ENCODE results near the gene DDIT4. TPM values are rescaled to one million over a fixed set of nuclear protein-coding genes. Genes with fewer than 3 reads are reported as not detected.

Gene DDIT4
- total and polyA plus RNA-seq, 2 experiments from 2014 or later = 114 to 136 TPM

DNA sequence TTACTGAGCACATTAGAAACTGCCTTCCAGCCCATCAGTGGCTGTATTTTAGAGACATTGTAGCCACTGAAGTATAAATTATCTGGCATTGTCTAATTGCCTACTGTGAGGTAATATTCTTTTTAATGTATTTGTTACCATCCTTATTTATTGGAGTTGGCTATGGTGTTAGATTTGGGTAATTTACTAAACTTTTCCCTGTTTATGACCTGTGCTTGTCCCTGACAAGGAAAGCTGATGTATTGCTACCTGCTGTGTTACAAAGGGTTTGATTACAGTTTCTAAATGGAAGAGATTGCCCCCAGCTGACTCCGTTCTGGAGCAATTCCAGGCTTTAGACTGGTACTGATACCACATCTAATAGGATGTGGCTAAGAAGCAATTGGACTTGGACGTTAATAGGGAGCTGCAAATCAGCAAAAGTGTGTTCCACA lies 45.4 kb upstream of the DDIT4 start:
- Mint-ChIP-seq H3K27me3 (ENCODE audit: insufficient read depth, low read depth, poor library complexity) (no peaks in the 10 kb centered on the region), H3K4me1 (peaks cover 18% of the 10 kb centered on the region; the same call in 2 of the 3 replicates), H3K4me3 (no peak overlapping the region), H3K27ac (no peak overlapping the region), H3K36me3 (ENCODE audit: low read depth) (peaks cover 26% of the 10 kb centered on the region), H3K9me3 (no peaks in the 10 kb centered on the region)
- 0 out of 2 replicates have a peak, but pooled peaks cover 3% of the 10 kb centered on the region for H4K20me1 ChIP-seq (replicated peaks; ENCODE audit: insufficient read depth)
- DNase-seq (ENCODE audit: low spot score) (no peak), ATAC-seq (no peak)
- peaks cover 8% of the 10 kb centered on the region; the same call in 1 of the 2 replicates for H3K36me3 ChIP-seq (ENCODE audit: insufficient read depth)
- no peak for TF ChIP-seq EZH2 (IDR thresholded peaks at IDR 0.05; ENCODE audit: low read depth, unreplicated experiment)
- TF ChIP-seq, protein P1, sequence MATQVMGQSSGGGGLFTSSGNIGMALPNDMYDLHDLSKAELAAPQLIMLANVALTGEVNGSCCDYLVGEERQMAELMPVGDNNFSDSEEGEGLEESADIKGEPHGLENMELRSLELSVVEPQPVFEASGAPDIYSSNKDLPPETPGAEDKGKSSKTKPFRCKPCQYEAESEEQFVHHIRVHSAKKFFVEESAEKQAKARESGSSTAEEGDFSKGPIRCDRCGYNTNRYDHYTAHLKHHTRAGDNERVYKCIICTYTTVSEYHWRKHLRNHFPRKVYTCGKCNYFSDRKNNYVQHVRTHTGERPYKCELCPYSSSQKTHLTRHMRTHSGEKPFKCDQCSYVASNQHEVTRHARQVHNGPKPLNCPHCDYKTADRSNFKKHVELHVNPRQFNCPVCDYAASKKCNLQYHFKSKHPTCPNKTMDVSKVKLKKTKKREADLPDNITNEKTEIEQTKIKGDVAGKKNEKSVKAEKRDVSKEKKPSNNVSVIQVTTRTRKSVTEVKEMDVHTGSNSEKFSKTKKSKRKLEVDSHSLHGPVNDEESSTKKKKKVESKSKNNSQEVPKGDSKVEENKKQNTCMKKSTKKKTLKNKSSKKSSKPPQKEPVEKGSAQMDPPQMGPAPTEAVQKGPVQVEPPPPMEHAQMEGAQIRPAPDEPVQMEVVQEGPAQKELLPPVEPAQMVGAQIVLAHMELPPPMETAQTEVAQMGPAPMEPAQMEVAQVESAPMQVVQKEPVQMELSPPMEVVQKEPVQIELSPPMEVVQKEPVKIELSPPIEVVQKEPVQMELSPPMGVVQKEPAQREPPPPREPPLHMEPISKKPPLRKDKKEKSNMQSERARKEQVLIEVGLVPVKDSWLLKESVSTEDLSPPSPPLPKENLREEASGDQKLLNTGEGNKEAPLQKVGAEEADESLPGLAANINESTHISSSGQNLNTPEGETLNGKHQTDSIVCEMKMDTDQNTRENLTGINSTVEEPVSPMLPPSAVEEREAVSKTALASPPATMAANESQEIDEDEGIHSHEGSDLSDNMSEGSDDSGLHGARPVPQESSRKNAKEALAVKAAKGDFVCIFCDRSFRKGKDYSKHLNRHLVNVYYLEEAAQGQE (IDR thresholded peaks at IDR 0.05; ENCODE audit: unreplicated experiment) = no peak
- TF ChIP-seq, protein P2, sequence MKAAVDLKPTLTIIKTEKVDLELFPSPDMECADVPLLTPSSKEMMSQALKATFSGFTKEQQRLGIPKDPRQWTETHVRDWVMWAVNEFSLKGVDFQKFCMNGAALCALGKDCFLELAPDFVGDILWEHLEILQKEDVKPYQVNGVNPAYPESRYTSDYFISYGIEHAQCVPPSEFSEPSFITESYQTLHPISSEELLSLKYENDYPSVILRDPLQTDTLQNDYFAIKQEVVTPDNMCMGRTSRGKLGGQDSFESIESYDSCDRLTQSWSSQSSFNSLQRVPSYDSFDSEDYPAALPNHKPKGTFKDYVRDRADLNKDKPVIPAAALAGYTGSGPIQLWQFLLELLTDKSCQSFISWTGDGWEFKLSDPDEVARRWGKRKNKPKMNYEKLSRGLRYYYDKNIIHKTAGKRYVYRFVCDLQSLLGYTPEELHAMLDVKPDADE (IDR thresholded peaks at IDR 0.05) = no peak
- TF ChIP-seq STAT1 (IDR thresholded peaks at IDR 0.05; ENCODE audit: unreplicated experiment) = no peak
- TF ChIP-seq ZNF331 (CRISPR knock-in tag; IDR thresholded peaks at IDR 0.05; ENCODE audit: low read depth) = no peak
- no peak for TF ChIP-seq CREB1 (CRISPR knock-in tag; IDR thresholded peaks at IDR 0.05; ENCODE audit: low read depth)
- TF ChIP-seq, protein P3, sequence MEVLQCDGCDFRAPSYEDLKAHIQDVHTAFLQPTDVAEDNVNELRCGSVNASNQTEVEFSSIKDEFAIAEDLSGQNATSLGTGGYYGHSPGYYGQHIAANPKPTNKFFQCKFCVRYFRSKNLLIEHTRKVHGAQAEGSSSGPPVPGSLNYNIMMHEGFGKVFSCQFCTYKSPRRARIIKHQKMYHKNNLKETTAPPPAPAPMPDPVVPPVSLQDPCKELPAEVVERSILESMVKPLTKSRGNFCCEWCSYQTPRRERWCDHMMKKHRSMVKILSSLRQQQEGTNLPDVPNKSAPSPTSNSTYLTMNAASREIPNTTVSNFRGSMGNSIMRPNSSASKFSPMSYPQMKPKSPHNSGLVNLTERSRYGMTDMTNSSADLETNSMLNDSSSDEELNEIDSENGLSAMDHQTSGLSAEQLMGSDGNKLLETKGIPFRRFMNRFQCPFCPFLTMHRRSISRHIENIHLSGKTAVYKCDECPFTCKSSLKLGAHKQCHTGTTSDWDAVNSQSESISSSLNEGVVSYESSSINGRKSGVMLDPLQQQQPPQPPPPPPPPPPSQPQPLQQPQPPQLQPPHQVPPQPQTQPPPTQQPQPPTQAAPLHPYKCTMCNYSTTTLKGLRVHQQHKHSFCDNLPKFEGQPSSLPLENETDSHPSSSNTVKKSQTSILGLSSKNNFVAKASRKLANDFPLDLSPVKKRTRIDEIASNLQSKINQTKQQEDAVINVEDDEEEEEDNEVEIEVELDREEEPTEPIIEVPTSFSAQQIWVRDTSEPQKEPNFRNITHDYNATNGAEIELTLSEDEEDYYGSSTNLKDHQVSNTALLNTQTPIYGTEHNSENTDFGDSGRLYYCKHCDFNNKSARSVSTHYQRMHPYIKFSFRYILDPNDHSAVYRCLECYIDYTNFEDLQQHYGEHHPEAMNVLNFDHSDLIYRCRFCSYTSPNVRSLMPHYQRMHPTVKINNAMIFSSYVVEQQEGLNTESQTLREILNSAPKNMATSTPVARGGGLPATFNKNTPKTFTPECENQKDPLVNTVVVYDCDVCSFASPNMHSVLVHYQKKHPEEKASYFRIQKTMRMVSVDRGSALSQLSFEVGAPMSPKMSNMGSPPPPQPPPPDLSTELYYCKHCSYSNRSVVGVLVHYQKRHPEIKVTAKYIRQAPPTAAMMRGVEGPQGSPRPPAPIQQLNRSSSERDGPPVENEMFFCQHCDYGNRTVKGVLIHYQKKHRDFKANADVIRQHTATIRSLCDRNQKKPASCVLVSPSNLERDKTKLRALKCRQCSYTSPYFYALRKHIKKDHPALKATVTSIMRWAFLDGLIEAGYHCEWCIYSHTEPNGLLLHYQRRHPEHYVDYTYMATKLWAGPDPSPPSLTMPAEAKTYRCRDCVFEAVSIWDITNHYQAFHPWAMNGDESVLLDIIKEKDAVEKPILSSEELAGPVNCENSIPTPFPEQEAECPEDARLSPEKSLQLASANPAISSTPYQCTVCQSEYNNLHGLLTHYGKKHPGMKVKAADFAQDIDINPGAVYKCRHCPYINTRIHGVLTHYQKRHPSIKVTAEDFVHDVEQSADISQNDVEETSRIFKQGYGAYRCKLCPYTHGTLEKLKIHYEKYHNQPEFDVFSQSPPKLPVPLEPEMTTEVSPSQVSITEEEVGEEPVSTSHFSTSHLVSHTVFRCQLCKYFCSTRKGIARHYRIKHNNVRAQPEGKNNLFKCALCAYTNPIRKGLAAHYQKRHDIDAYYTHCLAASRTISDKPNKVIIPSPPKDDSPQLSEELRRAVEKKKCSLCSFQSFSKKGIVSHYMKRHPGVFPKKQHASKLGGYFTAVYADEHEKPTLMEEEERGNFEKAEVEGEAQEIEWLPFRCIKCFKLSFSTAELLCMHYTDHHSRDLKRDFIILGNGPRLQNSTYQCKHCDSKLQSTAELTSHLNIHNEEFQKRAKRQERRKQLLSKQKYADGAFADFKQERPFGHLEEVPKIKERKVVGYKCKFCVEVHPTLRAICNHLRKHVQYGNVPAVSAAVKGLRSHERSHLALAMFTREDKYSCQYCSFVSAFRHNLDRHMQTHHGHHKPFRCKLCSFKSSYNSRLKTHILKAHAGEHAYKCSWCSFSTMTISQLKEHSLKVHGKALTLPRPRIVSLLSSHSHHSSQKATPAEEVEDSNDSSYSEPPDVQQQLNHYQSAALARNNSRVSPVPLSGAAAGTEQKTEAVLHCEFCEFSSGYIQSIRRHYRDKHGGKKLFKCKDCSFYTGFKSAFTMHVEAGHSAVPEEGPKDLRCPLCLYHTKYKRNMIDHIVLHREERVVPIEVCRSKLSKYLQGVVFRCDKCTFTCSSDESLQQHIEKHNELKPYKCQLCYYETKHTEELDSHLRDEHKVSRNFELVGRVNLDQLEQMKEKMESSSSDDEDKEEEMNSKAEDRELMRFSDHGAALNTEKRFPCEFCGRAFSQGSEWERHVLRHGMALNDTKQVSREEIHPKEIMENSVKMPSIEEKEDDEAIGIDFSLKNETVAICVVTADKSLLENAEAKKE (CRISPR knock-in tag; IDR thresholded peaks at IDR 0.05) = no peak
- TF ChIP-seq EZH2phosphoT487 (IDR thresholded peaks at IDR 0.05; ENCODE audit: unreplicated experiment) = no peak
- TF ChIP-seq, protein P4, sequence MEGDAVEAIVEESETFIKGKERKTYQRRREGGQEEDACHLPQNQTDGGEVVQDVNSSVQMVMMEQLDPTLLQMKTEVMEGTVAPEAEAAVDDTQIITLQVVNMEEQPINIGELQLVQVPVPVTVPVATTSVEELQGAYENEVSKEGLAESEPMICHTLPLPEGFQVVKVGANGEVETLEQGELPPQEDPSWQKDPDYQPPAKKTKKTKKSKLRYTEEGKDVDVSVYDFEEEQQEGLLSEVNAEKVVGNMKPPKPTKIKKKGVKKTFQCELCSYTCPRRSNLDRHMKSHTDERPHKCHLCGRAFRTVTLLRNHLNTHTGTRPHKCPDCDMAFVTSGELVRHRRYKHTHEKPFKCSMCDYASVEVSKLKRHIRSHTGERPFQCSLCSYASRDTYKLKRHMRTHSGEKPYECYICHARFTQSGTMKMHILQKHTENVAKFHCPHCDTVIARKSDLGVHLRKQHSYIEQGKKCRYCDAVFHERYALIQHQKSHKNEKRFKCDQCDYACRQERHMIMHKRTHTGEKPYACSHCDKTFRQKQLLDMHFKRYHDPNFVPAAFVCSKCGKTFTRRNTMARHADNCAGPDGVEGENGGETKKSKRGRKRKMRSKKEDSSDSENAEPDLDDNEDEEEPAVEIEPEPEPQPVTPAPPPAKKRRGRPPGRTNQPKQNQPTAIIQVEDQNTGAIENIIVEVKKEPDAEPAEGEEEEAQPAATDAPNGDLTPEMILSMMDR (conservative IDR thresholded peaks at IDR 0.05; ENCODE audit: low read depth in 2 of 2) = no peak
- no peak for TF ChIP-seq POLR2AphosphoS5 (IDR thresholded peaks at IDR 0.05; ENCODE audit: low read depth)
- TF ChIP-seq JUNB (IDR thresholded peaks at IDR 0.05; ENCODE audit: unreplicated experiment) = no peak
- TF ChIP-seq NANOG (IDR thresholded peaks at IDR 0.05; ENCODE audit: borderline replicate concordance) = no peak
- TF ChIP-seq ZNF114 (CRISPR knock-in tag; IDR thresholded peaks at IDR 0.05) = no peak
- peak overlapping the region; percentile 14; the same call in 1 of the 2 replicates for H3K27ac ChIP-seq (ENCODE audit: low read depth)
- H3K4me3 ChIP-seq = no peak overlapping the region
- peaks cover 65% of the 10 kb centered on the region for H3K79me2 ChIP-seq (replicated peaks; ENCODE audit: insufficient read depth)
- no peaks in the 10 kb centered on the region for H3K4me1 ChIP-seq (ENCODE audit: insufficient read depth)
- H3K9me2 ChIP-seq (ENCODE audit: insufficient read depth) = no peaks in the 10 kb centered on the region
- no peak overlapping the region for H2AFZ ChIP-seq
- H3K27me3 ChIP-seq (ENCODE audit: insufficient read depth) = no peaks in the 10 kb centered on the region
- 0 out of 2 replicates have a peak, but pooled peaks cover 9% of the 10 kb centered on the region for H3F3A ChIP-seq (replicated peaks; ENCODE audit: low read depth)
- H3K4me2 ChIP-seq = no peak overlapping the region

Data from GM23338 (cell line).